OCI-LY7 (cell line): ENCODE measurements around the gene RFC1.

Experiments used
- EZH2phosphoT487 ChIP-seq: fragments of 200-600 bp; sonication (generic); IDR thresholded peaks from 2 replicates; pipeline ENCODE4 v1.6.1; 2018; ENCODE audit warnings: low read depth, borderline replicate concordance, mild to moderate bottlenecking, mixed run types, antibody characterized with exemption, low read length, moderate library complexity, mixed read lengths
- TF ChIP-seq, protein P1 (sequence below): fragments of 200-600 bp; sonication (generic); conservative IDR thresholded peaks from 2 replicates; pipeline ENCODE4 v1.5.1; 2014; ENCODE audit warnings: mild to moderate bottlenecking, antibody characterized with exemption, low read length, moderate library complexity, mixed read lengths

DNA sequence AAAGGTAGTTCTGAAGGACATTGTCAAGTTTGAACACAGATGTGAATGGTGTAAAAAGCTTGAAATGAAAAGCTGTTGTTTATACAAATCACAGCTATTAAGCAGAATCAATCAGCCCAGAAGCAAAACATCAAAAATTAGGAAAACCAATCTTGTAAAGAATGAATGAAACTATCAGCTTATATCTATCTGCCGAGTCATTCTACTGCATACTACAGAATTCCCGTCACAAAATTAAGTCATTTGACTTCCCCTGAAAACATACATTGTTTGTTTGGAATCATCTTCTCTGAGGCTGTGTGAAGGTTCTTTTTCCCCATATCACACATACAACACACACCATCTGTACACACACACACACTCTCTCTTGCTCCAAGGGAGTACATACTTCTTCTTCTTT, 80.3 kb downstream of the RFC1 start:
- TF ChIP-seq, protein P1, sequence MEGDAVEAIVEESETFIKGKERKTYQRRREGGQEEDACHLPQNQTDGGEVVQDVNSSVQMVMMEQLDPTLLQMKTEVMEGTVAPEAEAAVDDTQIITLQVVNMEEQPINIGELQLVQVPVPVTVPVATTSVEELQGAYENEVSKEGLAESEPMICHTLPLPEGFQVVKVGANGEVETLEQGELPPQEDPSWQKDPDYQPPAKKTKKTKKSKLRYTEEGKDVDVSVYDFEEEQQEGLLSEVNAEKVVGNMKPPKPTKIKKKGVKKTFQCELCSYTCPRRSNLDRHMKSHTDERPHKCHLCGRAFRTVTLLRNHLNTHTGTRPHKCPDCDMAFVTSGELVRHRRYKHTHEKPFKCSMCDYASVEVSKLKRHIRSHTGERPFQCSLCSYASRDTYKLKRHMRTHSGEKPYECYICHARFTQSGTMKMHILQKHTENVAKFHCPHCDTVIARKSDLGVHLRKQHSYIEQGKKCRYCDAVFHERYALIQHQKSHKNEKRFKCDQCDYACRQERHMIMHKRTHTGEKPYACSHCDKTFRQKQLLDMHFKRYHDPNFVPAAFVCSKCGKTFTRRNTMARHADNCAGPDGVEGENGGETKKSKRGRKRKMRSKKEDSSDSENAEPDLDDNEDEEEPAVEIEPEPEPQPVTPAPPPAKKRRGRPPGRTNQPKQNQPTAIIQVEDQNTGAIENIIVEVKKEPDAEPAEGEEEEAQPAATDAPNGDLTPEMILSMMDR = no peak
- TF ChIP-seq EZH2phosphoT487 = no peak
